Stimulated activated CD8-positive, alpha-beta memory T cell treated with anti-CD3 and anti-CD28 coated beads, Interleukin-12 subunit alpha, Interleukin-12 subunit beta, amount 100 ng/mL, for 24 hours (primary cell): ENCODE measurements around the gene TSKS.

Source experiments
- DNase-seq: peaks from one replicate; pipeline ENCODE4 v3.0.0-alpha.2; 2020; ENCODE audit errors: extremely low read depth

TSKS gene

GRCh38 chr19:49795615-49796014, 32.5 kb upstream of the TSKS start:
- DNase-seq: no peak

GRCh38 chr19:49793561-49793840, 30.4 kb upstream of the TSKS start:
- DNase-seq: no peak

DNA sequence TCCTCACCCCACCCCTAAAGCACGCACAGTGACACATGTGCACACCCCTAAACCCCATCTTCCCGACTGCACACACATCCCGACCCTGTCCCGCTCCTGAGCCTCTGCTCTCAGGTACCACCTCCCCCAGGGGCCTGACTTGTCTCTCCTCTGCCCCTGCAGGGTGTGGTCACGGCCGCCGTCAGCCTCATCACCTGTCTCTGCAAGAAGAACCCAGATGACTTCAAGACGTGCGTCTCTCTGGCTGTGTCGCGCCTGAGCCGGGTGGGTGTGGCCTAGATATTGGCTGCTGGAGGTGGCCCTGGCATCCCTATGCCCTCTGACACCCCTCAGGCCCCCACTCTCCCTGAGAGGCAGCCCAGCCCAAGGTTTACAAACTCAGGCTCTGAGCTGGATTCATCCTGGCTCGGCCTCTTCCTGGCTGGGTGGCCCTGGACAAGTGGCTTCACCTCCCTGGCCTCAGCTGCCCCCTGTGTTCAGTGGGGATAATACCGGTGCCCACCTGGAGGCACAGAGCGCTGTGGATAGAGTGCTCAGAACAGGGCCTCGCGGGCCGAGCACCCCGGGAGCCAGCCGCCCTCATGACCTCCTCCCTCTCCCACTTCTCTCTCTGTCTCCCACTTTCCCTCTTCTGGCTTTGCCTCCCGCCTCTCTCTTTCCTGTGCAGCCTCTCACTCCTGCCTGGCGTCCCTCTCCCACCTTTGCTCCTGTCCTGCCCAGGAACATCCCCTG, 29.9 kb upstream of the TSKS start:
- no peak for DNase-seq

GRCh38 chr19:49791776-49792445, 28.8 kb upstream of the TSKS start:
- no peak for DNase-seq

DNA sequence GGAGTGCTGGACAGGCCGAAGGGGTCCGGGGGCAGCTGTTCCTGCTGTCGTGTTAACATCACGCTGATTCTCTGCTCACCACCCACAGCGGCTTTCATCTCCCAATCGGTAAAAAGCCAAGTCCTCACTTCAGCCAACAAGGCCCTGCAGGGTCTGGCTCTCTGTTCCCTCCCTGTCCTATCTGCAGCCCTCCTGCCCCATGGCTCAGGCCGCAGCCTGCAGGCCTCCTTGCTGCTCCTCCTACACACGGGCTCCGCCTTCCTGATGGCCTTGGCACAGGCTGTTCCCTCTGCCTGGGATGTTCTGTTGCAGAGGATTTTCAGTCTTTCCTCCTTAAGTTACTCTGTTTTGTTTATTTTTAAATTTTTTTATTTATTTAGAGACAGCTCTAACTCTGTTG, 27.8 kb upstream of the TSKS start:
- no peak for DNase-seq

DNA sequence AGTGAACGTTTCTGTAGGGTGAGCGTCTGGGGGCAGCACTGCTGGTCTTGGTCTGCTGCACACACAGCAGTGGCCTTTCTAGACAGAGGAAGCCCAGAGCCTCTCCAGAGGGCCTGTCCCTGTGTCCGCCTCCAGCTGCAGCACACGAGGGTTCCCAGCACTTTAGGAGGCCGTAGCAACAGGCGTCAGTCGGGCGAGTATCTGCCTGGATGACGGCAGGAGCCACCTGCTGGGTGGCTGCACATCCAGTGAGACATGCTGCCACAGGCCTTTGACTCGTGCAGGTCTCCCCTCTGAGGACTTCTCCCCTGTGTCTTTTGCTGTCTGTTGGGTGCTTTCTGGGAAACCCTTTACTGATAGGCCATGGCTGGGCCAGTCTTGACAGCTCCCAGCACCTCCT, 25.8 kb upstream of the TSKS start:
- no peak for DNase-seq

DNA sequence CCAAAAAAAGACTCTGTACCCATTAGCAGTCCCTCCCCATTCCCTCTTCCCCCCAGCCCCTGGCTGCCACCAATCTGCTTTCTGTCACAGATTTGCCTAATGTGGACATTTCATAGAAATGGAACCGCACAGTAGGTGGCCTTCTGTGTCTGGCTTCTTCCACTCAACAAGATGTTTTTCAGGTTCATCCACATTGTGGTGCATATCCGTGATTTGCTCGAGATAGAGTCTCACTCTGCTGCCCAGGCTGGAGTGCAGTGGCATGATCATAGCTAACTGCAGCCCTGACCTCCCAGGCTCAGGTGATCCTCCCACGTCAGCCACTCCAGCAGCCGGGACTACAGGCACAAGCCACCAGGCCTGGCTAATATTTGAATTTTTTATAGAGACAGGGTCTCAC, 24.6 kb upstream of the TSKS start:
- no peak for DNase-seq

- no peak for DNase-seq
Observed at GRCh38 chr19:49786376-49786820, 23.3 kb upstream of the TSKS start.

- DNase-seq: no peak
Observed at GRCh38 chr19:49782515-49782914, 19.4 kb upstream of the TSKS start.

DNA sequence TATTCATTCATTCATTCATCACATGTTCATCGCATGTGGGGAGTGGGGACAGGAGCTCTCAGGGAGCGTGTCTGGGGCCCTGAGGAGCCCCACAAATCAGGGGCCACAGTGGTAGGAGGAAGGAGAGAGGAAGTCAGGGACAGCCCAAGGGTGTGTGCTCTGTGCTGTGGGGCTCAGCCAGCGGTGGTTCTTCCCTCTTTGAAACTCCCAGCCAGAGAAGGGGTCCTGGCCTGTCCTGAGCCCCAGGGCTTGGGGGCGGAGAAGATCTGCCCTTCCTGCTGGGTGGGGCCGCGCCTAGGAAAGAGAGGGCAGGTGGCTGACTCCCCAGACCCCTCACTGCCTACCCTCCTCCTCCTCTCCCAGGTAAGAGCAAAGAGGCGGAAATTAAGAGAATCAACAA, 18.3 kb upstream of the TSKS start:
- no peak for DNase-seq

- DNase-seq: no peak
Observed at GRCh38 chr19:49780861-49781260, 17.8 kb upstream of the TSKS start.

DNA sequence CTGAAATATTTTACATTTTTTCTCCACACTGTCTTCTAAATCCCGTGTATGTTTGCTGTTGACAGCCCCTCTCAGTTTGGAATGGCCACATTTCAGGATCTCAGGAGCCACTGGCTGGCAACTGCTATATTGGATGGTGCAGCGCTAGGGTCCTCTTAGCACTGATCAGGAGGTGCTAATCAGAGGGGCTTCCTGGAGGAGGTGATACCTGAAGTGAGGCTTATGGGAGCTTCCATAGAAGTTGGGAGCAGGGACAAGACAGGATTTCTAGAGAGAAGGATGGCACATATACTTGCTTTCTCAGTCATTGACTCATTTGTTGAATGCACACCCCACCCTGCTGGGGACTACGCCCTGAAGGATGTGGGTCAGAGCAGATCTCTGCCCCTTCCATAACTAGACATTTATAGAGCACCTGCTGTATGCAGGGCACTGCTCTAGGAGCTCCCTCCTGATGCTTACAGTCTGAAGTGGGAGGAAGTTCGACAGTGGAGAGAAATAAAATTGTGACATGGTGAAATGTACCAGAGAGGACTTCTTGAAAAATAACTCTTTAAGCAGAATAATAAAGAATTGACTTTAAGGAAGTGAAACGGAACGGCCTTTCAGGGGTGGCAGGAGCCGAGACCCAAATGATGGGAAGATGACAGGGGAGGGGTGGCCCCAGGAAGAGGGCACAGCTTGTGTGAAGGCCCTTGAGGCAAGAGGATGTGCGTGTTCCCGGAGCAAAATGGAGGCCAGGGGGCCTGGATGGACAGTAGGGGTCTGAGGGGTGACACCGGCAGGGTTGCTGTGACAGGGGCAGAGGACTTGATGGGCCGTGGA, 16.8 kb upstream of the TSKS start:
- no peak for DNase-seq

DNA sequence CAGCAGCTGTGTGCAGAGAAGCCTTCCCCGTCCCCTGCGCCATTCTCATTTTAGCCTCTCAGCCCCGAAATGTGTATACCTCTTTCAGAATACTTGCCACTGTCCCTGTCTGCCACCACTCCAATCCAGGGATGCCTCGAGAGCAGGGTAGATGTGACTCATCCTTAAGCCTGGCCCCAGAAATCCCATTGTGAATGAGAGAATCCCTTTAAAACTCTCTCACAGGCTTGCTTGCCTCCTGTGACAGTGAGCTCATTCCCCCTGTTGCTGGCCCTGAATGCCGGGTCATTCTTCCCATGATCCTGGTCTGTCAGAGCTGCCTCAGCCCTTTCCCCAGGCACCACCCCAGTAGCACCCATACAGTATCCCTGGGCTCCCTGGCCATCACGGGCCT, 13.3 kb upstream of the TSKS start:
- DNase-seq: no peak

DNA sequence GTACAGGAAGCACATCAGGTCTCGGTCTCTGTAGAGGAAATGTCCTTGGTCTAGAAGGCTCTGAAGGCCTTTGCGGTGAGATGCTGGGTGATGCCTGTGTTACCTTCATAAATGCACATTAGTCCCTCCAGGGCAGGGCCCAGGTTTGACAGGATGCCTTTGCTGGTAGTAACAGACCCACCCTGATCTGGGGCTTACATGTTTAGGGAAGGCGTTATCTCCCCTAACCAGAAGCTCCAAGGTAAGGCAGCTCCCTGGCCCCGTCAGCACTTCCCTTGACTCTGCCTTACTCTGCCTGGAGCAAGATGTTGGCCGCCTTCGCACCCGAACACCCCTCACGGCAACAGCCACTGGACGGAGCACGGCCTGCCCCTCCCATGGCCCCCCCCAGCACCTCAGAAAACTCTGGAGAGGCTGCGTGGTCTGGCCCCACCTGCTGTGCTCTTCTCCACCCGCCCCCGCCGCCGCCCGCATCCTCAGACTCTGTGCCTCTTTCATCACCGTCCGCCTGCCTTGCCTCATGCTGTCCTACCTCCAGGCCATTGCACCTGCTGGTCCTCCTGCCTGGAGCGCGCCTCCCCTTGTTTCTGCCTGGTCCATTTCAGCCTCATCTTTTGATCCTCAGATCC, 12.8 kb upstream of the TSKS start:
- DNase-seq: no peak

- DNase-seq: no peak
Observed at GRCh38 chr19:49774969-49775368, 11.9 kb upstream of the TSKS start.

DNA sequence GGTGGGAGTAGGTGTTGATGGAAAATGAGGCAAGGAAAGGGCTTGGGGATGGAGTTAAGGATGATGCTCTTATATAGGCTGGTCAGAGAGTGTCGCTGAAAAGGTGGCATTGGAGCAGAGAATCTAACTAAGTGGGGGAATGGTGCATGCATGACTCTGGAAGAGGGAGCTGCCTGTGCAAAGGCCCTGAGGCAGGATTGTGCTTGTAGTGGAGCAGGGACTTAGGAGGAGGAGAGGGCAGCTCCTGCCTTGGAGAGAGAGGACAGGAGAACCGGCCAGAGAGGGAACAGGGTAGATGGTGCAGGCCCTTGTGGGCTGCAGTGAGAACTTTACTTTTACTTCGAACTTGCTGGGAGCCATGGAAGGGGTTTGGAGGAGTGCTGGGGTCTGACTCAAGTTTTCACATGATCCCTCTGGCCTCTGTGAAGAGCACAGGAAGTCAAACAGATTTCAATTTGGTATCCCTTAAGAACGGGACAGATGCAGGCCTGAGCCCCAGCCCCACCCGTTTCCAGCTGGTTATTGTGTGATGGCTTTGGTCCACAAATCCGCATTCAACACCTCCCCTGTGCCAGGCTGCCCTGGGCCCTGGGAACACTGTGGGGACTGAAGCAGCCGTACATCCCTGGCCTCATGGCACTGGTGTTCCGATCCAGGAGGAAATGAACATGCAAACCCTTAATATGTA, 10.7 kb upstream of the TSKS start:
- DNase-seq: no peak

DNA sequence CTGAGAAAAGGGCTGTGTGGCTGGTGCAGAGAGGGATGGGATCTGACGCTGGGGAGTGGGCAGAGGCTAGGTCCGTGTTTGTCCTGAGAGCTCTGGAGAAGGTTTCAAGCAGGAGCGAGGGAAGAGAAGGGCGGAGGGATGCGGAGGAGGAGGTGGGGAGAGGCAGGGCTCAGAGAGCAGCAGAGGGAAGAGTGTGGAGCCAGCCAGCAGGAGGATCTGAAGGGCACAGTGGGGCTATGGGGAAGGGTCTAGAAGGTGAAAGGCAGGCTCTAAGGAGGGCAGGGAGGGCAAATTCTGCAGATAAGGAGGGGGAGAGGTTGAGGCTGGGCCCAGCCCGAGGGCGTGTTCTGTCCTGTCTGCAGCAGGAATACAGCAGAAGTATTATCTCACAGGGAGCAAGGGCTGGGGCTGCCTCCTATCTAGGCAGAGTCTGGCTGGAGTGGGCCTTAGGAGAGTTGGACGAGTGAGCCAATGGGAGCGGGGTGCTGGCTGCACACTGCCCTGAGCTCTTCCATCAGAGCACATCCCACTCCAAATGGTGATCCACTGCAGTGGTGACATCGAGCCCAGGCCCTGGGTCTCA, 9.8 kb upstream of the TSKS start:
- no peak for DNase-seq

DNA sequence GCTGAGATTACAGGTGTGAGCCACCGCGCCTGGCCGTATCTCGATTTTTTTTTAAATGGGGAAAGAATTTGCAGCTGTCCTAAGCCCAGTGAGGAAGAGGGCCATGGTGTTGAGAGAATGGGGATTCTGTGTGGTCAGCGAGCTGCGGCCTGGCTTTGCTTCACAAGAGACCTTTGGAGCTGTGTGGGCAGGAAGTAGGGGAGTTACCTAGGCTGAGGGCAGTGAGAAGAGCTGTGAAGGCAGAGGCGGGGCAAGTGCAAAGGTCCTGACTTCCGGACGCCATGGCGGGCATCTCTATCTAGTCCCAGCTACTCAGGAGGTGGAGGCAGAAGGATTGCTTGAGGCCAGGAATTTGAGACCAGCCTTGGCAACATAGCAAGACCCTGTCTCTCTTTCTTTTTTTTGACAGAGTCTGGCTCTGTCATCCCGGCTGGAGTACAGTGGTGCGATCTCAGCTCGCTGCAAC, 8.6 kb upstream of the TSKS start:
- no peak for DNase-seq

- DNase-seq: no peak
Observed at GRCh38 chr19:49770529-49770928, 7.4 kb upstream of the TSKS start.

DNA sequence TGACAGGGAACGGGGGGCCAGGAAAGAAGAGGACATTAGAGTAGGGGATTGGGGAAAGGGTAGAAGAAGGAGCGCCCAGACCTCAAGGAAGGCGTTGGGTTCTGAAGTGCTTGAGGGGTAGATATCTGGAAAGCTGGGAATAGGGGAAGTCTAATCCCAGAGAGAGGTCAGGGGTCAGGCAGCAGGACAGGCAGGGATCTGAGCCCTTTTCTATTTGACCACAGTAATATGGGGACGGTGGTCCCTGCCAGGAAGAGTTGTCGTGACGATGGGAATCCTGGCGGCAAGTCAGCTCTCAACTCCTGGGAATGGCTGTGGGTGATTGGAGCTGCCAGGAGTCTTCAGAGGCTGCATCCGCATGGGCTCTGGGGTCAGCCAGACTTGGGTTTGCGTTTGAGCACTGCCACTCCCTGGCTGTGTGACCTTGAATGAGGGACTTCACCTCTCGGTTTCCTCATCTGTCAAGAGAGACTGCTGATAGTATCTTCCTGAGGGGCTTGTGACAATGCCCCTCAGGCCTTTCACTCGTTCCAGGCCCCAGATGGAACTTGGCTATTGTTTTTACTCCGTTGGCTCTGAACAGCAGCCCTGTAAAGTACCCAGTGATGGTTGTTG, 5.0 kb upstream of the TSKS start:
- no peak for DNase-seq

- DNase-seq: no peak
Observed at GRCh38 chr19:49767381-49767780, 4.3 kb upstream of the TSKS start.
